Measurements from ENCODE around the gene ATG4C.

DNA sequence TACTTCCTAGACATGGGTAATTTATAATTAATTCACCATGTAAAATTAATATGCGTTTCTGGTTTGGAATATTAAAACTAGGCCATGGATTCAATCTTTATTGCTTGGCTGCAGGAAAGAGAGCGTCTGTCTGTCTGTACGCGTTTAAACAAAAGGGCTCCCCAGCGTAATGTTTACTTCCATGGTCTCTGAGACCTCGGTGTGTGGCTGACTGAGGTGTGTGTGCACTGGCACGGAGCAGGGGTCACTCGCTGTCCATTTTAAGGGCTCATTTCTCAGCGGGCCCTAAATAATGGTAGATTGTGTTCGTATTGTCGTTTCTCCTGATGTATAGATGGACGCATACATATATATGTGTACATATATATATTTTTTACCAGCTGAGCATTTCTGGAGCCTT, 119.6 kb downstream of the ATG4C start:
- TF ChIP-seq, protein P1, sequence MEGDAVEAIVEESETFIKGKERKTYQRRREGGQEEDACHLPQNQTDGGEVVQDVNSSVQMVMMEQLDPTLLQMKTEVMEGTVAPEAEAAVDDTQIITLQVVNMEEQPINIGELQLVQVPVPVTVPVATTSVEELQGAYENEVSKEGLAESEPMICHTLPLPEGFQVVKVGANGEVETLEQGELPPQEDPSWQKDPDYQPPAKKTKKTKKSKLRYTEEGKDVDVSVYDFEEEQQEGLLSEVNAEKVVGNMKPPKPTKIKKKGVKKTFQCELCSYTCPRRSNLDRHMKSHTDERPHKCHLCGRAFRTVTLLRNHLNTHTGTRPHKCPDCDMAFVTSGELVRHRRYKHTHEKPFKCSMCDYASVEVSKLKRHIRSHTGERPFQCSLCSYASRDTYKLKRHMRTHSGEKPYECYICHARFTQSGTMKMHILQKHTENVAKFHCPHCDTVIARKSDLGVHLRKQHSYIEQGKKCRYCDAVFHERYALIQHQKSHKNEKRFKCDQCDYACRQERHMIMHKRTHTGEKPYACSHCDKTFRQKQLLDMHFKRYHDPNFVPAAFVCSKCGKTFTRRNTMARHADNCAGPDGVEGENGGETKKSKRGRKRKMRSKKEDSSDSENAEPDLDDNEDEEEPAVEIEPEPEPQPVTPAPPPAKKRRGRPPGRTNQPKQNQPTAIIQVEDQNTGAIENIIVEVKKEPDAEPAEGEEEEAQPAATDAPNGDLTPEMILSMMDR (conservative IDR thresholded peaks at IDR 0.05; ENCODE audit: low read length): no peak
- no peak for TF ChIP-seq EZH2phosphoT487 (IDR thresholded peaks at IDR 0.05; ENCODE audit: borderline replicate concordance)

Measured in Loucy (cell line).